HPDE6-E6E7 (cell line): ENCODE measurements around the gene DPEP3.
"Not testable (repeated sequence)": the region's sequence is repeated elsewhere in the genome, so short reads cannot be mapped to it uniquely, and the experiment has no call there.

Experiments used
- DNase-seq: peaks from one replicate; pipeline ENCODE4 v3.0.0; 2011; ENCODE audit warnings: missing footprints; ENCODE audit errors: extremely low spot score

DPEP3 gene

GRCh38 chr16:67945392-67945933, 34.8 kb downstream of the DPEP3 start:
- no peak for DNase-seq

GRCh38 chr16:67944690-67945391, 35.5 kb downstream of the DPEP3 start:
- no peak for DNase-seq

- DNase-seq: no peak
Observed at GRCh38 chr16:67943619-67944504, 36.4 kb downstream of the DPEP3 start, which contains the start of gene LCAT. Gene LCAT, minus strand, starts transcription at chr16:67944120. Its CDS starts 19 bp downstream, at chr16:67944101.

GRCh38 chr16:67943256-67943618, 37.1 kb downstream of the DPEP3 start:
- no peak for DNase-seq

- DNase-seq: no peak
Observed at GRCh38 chr16:67942510-67943255, 37.6 kb downstream of the DPEP3 start.

GRCh38 chr16:67942200-67942509, 38.1 kb downstream of the DPEP3 start:
- peak; percentile 43 for DNase-seq

- DNase-seq: no peak
Observed at GRCh38 chr16:67941469-67942199, 38.7 kb downstream of the DPEP3 start.

GRCh38 chr16:67940446-67941089, 39.7 kb downstream of the DPEP3 start:
- no peak for DNase-seq

GRCh38 chr16:67939507-67940445, 40.5 kb downstream of the DPEP3 start:
- no peak for DNase-seq

- not testable (repeated sequence) for DNase-seq
Observed at GRCh38 chr16:67937713-67938112, 42.6 kb downstream of the DPEP3 start.

- no peak for DNase-seq
Observed at GRCh38 chr16:67936880-67937605, 43.3 kb downstream of the DPEP3 start.

- DNase-seq: peak; percentile 80
Observed at GRCh38 chr16:67936124-67936879, 44.0 kb downstream of the DPEP3 start, which contains the start of gene PSMB10. Gene PSMB10, minus strand, starts transcription at chr16:67936850. Its CDS starts 101 bp downstream, at chr16:67936749.

GRCh38 chr16:67935402-67936123, 44.7 kb downstream of the DPEP3 start:
- peak; percentile 99 for DNase-seq

GRCh38 chr16:67935101-67935401, 45.2 kb downstream of the DPEP3 start:
- DNase-seq: no peak

- no peak for DNase-seq
Observed at GRCh38 chr16:67934306-67935100, 45.8 kb downstream of the DPEP3 start.

- no peak for DNase-seq
Observed at GRCh38 chr16:67933805-67934204, 46.5 kb downstream of the DPEP3 start.

GRCh38 chr16:67932462-67932840, 47.8 kb downstream of the DPEP3 start:
- DNase-seq: no peak
